Neural crest cell (in vitro differentiated cells): ENCODE results near the gene USP30. TPM values are rescaled to one million over a fixed set of nuclear protein-coding genes. Genes with fewer than 3 reads are reported as not detected.

Experiments
- DNase-seq: peaks from one replicate; pipeline ENCODE4 v3.0.0; 2021; ENCODE audit warnings: low read depth, mixed read lengths, low spot score
- H3K27ac Mint-ChIP-seq: one replicate; pipeline ENCODE4 v1.8.0; 2021; ENCODE audit warnings: mild to moderate bottlenecking, mixed read lengths; ENCODE audit not compliant: unreplicated experiment
- H3K27me3 Mint-ChIP-seq: 2 replicates; pipeline ENCODE4 v1.8.0; 2021; ENCODE audit warnings: low read depth, mild to moderate bottlenecking, mixed read lengths
- H3K36me3 Mint-ChIP-seq: 2 replicates; pipeline ENCODE4 v1.8.0; 2021; ENCODE audit warnings: low read depth, mild to moderate bottlenecking, mixed read lengths
- H3K4me1 Mint-ChIP-seq: 2 replicates; pipeline ENCODE4 v1.8.0; 2021; ENCODE audit warnings: mixed read lengths
- H3K4me3 Mint-ChIP-seq: one replicate; pipeline ENCODE4 v1.8.0; 2021; ENCODE audit warnings: mild to moderate bottlenecking, mixed read lengths
- H3K9me3 Mint-ChIP-seq: 2 replicates; pipeline ENCODE4 v1.8.0; 2021; ENCODE audit warnings: mixed read lengths
- CTCF ChIP-seq: fragments of 200-600 bp; sonication (generic); conservative IDR thresholded peaks from 2 replicates; pipeline ENCODE4 v1.5.0; 2021; ENCODE audit warnings: antibody characterized with exemption, mild to moderate bottlenecking
- long read RNA-seq: library from polyadenylated mRNA; unstranded; transcript quantifications from one replicate; pipeline ENCODE4 v2.0.0, GENCODE V29; 2020
- total RNA-seq: library from RNA; stranded (reverse); gene quantifications from 2 replicates; pipeline ENCODE4 v1.2.1, GENCODE V29; 2021

USP30 gene
- total RNA-seq = 15.4 and 20.9 TPM in 2 replicates
- long read RNA-seq, partial matches to known transcripts = 1 of 5 reads
- long read RNA-seq, other reads (novel, unspliced or antisense) = 4 of 5 reads

- no peak for TF ChIP-seq CTCF
- DNase-seq = peak; percentile 90
- Mint-ChIP-seq H3K4me3 (peak within 1 kb of the TSS; percentile 99), H3K4me1 (peaks cover 20% of the 10 kb centered on the region), H3K27me3 (peaks cover 7% of the 10 kb centered on the region), H3K27ac (peak within 1 kb of the TSS; percentile 92), H3K36me3 (no peaks in the 10 kb centered on the region), H3K9me3 (no peaks in the 10 kb centered on the region)
Measured at GRCh38 chr12:109052414-109053323, at the start of gene USP30. Gene USP30 (plus strand): TSS chr12:109052576. CDS start chr12:109052679, 103 bp downstream.

GRCh38 chr12:109004017-109004416 lies 48.4 kb upstream of the USP30 start:
- H3K4me3 Mint-ChIP-seq = no peak overlapping the region
- no peak overlapping the region for H3K27ac Mint-ChIP-seq
- no peaks in the 10 kb centered on the region for H3K9me3 Mint-ChIP-seq
- DNase-seq = no peak
- no peaks in the 10 kb centered on the region for H3K36me3 Mint-ChIP-seq
- no peak for TF ChIP-seq CTCF
- no peaks in the 10 kb centered on the region for H3K4me1 Mint-ChIP-seq
- H3K27me3 Mint-ChIP-seq = peaks cover 31% of the 10 kb centered on the region

GRCh38 chr12:109009766-109010165 lies 42.6 kb upstream of the USP30 start:
- no peaks in the 10 kb centered on the region for H3K4me1 Mint-ChIP-seq
- TF ChIP-seq CTCF = no peak
- no peak for DNase-seq
- H3K27me3 Mint-ChIP-seq = peaks cover 55% of the 10 kb centered on the region
- H3K4me3 Mint-ChIP-seq = no peak overlapping the region
- no peaks in the 10 kb centered on the region for H3K9me3 Mint-ChIP-seq
- no peaks in the 10 kb centered on the region for H3K36me3 Mint-ChIP-seq
- H3K27ac Mint-ChIP-seq = no peak overlapping the region

GRCh38 chr12:109010259-109010658 lies 42.1 kb upstream of the USP30 start:
- Mint-ChIP-seq H3K27me3 (peaks cover 60% of the 10 kb centered on the region), H3K27ac (no peak overlapping the region), H3K9me3 (no peaks in the 10 kb centered on the region), H3K36me3 (no peaks in the 10 kb centered on the region), H3K4me3 (no peak overlapping the region), H3K4me1 (no peaks in the 10 kb centered on the region)
- no peak for DNase-seq
- TF ChIP-seq CTCF = no peak

GRCh38 chr12:109014984-109015765 lies 37.2 kb upstream of the USP30 start:
- Mint-ChIP-seq H3K9me3 (no peaks in the 10 kb centered on the region), H3K4me1 (no peaks in the 10 kb centered on the region), H3K36me3 (no peaks in the 10 kb centered on the region), H3K27me3 (peaks cover 53% of the 10 kb centered on the region), H3K27ac (no peak overlapping the region), H3K4me3 (no peak overlapping the region)
- no peak for TF ChIP-seq CTCF
- no peak for DNase-seq
